Duodenal mucosa (tissue), 2 donors: Measurements from ENCODE around the gene TANK.

Experiments
- H3K27ac ChIP-seq: one replicate; pipeline ENCODE4 v1.7.0; 2013; ENCODE audit warnings: low read depth, low read length
- H3K27me3 ChIP-seq, 2 donors: one replicate each; pipeline ENCODE4 v1.7.0; 2013; ENCODE audit warnings: low read length in 2 of 2, control low read depth in 1 of 2; ENCODE audit not compliant: insufficient read depth in 2 of 2, control insufficient read depth in 1 of 2
- H3K36me3 ChIP-seq, 2 donors: one replicate each; pipeline ENCODE4 v1.7.0; 2013; ENCODE audit warnings: low read length in 2 of 2, control low read depth in 1 of 2; ENCODE audit not compliant: insufficient read depth in 2 of 2, control insufficient read depth in 1 of 2
- H3K4me1 ChIP-seq, 2 donors: one replicate each; pipeline ENCODE4 v1.7.0; 2013; ENCODE audit warnings: low read length in 2 of 2, control low read depth in 1 of 2; ENCODE audit not compliant: insufficient read depth in 2 of 2, control insufficient read depth in 1 of 2
- H3K4me3 ChIP-seq, 2 donors: one replicate each; pipeline ENCODE4 v1.7.0; 2013; ENCODE audit warnings: low read length in 2 of 2, low read depth in 1 of 2
- H3K9ac ChIP-seq, 2 donors: one replicate each; pipeline ENCODE4 v1.7.0; 2013; ENCODE audit warnings: low read length in 2 of 2, low read depth in 1 of 2
- H3K9me3 ChIP-seq, 2 donors: one replicate each; pipeline ENCODE4 v1.7.0; 2013; ENCODE audit warnings: low read length in 2 of 2, control low read depth in 1 of 2; ENCODE audit not compliant: control insufficient read depth in 1 of 2

Gene TANK

DNA sequence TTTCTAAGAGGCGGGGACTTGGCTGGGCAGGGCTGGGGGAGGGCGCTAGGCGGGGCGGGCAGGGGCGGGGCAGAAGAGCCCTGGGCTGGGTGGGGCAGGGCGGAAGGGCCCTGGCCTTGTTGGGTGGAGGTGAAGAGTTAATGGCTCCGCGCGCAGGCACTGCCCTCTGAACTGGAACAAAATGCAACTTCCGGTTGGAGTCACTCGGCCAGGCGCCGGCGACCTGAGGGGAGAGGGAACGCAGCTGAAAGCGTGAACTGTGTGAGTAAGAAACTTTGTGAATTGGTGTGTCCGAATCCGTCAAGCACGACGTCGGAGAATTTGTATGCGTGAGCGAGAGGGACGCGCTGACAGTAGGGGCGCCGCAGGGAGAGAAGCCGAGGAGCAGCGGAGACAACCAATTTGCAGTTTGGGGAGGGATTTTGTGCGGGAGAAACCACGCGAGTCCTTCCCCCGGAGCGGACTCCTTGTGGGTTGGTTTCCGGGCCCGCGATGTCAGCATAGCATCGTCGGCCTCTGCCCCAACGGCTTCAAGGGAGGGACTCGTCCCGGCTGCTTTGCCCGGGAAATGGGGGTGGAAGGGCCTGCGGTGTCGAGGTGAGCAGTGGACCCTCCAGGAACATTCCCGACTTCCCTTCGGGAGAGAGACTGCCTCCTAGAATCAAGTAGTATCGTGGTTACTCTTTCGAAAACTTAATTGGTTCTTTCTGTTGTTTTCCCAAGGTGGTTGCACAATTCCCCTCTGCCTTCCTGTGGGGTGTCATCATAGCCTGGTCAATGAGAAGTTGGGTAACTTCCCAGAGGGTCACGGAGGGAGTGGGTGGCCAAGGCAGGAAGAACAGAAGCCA, at the start of gene TANK:
Gene TANK (plus strand): TSS at position 203 of the 848 bp plus-strand sequence. CDS start 19,235 bp downstream, outside the sequence.
- Histone ChIP-seq H3K9me3 (no peaks in the 10 kb centered on the region), H3K27me3 (no peaks in the 10 kb centered on the region), H3K9ac (peak within 1 kb of the TSS; percentile 99), H3K4me1 (peaks cover 13 to 38% of the 10 kb centered on the region in 2 donors), H3K36me3 (peaks cover 8 to 9% of the 10 kb centered on the region in 2 donors), H3K27ac (peak within 1 kb of the TSS; percentile 94), H3K4me3 (peak within 1 kb of the TSS; percentile 96 to 97)

DNA sequence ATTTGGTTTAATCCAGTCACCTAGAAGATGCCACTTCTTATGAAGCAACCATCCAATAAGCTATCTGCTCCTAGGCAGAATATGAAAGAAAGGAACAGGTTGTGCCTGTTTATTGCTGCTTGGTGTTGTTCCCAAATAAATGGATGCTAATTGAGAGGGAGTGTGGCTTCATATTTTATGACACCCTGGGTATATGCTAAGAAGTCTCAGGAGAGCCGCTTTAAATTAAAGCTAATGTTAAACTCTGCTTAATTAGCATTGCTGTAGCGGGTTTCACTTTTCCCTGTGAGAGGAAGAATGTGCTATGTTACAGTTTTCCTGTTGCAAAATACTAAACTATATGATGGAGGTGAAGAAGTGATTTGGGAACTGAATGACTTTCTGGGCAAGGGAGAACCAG, 48.7 kb upstream of the TANK start:
- H3K36me3 ChIP-seq, result no peaks in the 10 kb centered on the region
- H3K4me1 ChIP-seq, result no peaks in the 10 kb centered on the region
- no peaks in the 10 kb centered on the region for H3K9me3 ChIP-seq
- H3K4me3 ChIP-seq, result no peak overlapping the region
- no peak overlapping the region for H3K9ac ChIP-seq
- no peaks in the 10 kb centered on the region for H3K27me3 ChIP-seq
- no peak overlapping the region for H3K27ac ChIP-seq

- H3K4me3 ChIP-seq, result no peak overlapping the region
- H3K36me3 ChIP-seq, result no peaks in the 10 kb centered on the region
- H3K9ac ChIP-seq, result no peak overlapping the region
- no peaks in the 10 kb centered on the region for H3K9me3 ChIP-seq
- no peaks in the 10 kb centered on the region for H3K27me3 ChIP-seq
- H3K4me1 ChIP-seq, result no peaks in the 10 kb centered on the region
- no peak overlapping the region for H3K27ac ChIP-seq
Observed at GRCh38 chr2:161112908-161113307, 47.3 kb upstream of the TANK start.

- Histone ChIP-seq H3K27ac (no peak overlapping the region), H3K9me3 (no peaks in the 10 kb centered on the region), H3K36me3 (no peaks in the 10 kb centered on the region), H3K4me3 (no peak overlapping the region), H3K4me1 (no peaks in the 10 kb centered on the region), H3K27me3 (no peaks in the 10 kb centered on the region), H3K9ac (no peak overlapping the region)
Observed at GRCh38 chr2:161113693-161114575, 46.3 kb upstream of the TANK start.

GRCh38 chr2:161115205-161115604, 45.0 kb upstream of the TANK start:
- Histone ChIP-seq H3K4me1 (no peaks in the 10 kb centered on the region), H3K27me3 (no peaks in the 10 kb centered on the region), H3K9ac (no peak overlapping the region), H3K27ac (no peak overlapping the region), H3K4me3 (no peak overlapping the region), H3K9me3 (no peaks in the 10 kb centered on the region), H3K36me3 (no peaks in the 10 kb centered on the region)

- Histone ChIP-seq H3K27ac (no peak overlapping the region), H3K9ac (no peak overlapping the region), H3K4me3 (no peak overlapping the region), H3K36me3 (no peaks in the 10 kb centered on the region), H3K9me3 (no peaks in the 10 kb centered on the region), H3K27me3 (no peaks in the 10 kb centered on the region), H3K4me1 (no peaks in the 10 kb centered on the region)
Observed at GRCh38 chr2:161115605-161116380, 44.4 kb upstream of the TANK start.

DNA sequence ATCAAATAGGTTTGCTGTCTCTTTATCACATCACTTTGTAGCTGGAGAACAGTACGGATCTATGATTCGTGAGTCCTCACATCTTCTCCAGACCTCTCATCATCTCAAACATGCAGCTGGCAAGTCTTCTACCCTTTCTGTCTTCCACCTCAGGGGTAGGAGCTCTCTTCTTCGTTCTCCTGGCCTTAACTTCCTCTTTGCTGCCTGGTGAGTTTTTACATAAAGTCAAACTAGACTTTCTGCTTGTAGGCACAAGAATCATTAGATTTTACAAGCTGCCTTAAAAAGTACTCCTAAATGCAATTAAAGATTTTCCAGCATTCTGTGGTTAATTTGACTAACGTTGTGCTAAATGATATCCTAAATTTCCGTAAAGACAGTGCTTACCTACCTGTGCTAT, 43.7 kb upstream of the TANK start:
- no peaks in the 10 kb centered on the region for H3K27me3 ChIP-seq
- no peaks in the 10 kb centered on the region for H3K36me3 ChIP-seq
- no peak overlapping the region for H3K9ac ChIP-seq
- H3K27ac ChIP-seq, result no peak overlapping the region
- no peaks in the 10 kb centered on the region for H3K9me3 ChIP-seq
- H3K4me3 ChIP-seq, result no peak overlapping the region
- H3K4me1 ChIP-seq, result no peaks in the 10 kb centered on the region

DNA sequence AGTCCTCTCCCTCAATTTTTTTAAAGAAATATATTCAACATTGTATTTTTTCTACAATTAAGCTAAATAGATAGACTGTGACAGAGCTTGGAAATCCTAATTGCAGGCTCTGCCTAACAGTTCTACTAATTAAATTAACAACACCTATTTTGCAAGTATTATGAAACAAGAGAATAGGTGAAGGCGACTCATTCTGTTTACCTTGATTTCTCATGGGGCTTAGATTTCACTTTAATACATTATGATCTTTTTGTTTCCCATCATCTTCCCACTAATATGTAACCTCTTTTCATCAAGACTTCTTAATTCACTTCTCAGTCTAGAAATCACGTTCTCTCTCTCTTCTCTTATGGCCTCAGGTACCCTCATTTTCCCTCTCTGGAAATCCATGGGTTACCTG, 42.7 kb upstream of the TANK start:
- no peaks in the 10 kb centered on the region for H3K36me3 ChIP-seq
- H3K9ac ChIP-seq, result no peak overlapping the region
- H3K4me3 ChIP-seq, result no peak overlapping the region
- no peaks in the 10 kb centered on the region for H3K9me3 ChIP-seq
- H3K27me3 ChIP-seq, result no peaks in the 10 kb centered on the region
- H3K27ac ChIP-seq, result no peak overlapping the region
- H3K4me1 ChIP-seq, result peaks cover 0 to under 1% of the 10 kb centered on the region in 2 donors

DNA sequence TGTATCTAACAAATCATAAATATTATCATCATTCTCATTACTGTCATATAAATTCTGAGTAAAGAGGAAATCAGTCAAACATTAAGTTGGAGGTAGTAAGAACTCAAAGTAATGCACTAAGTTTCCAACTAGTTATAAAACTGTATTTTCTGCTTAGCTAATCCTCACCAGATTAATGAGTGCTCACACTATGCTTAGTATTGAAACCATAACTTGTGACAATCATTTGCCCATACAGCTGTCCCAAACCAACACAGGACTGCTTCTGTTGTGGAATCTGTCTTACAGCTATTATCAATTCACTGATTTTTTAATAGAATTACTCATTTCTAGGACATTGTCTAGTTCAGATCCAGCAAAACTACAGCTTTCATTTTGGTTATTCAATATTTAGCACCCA, 41.5 kb upstream of the TANK start:
- Histone ChIP-seq H3K4me1 (peaks cover 5 to 12% of the 10 kb centered on the region in 2 donors), H3K4me3 (no peak overlapping the region), H3K36me3 (no peaks in the 10 kb centered on the region), H3K9me3 (no peaks in the 10 kb centered on the region), H3K27me3 (no peaks in the 10 kb centered on the region), H3K27ac (no peak overlapping the region), H3K9ac (no peak overlapping the region)
